PFSK-1 (cell line): ENCODE data around the gene PARD3B.

Source experiments
- FOXP2 ChIP-seq: optimal IDR thresholded peaks from 2 replicates; pipeline ENCODE3; 2011; ENCODE audit warnings: borderline replicate concordance, control low read depth, inconsistent platforms; ENCODE audit not compliant: insufficient read depth; ENCODE audit errors: extremely low read length, extremely low read depth
- POLR2AphosphoS5 ChIP-seq: IDR thresholded peaks from 2 replicates; pipeline ENCODE4 v1.6.1; 2012; ENCODE audit warnings: low read depth, mild to moderate bottlenecking, control low read depth, low read length, moderate library complexity
- REST ChIP-seq, 2 experiments: IDR thresholded peaks; 2 replicates each; pipeline versions ENCODE4 v1.6.1 to v1.8.0; 2011 to 2012; ENCODE audit warnings: low read depth in 2 of 2, low read length in 2 of 2, control low read depth in 1 of 2, inconsistent platforms in 1 of 2, mild to moderate bottlenecking in 1 of 2, moderate library complexity in 1 of 2; ENCODE audit not compliant: insufficient read depth in 1 of 2
- SIN3A ChIP-seq: IDR thresholded peaks from 2 replicates; pipeline ENCODE4 v1.6.1; 2012; ENCODE audit warnings: mild to moderate bottlenecking, low read length, moderate library complexity, borderline replicate concordance; ENCODE audit not compliant: insufficient read depth
- TAF1 ChIP-seq: IDR thresholded peaks from 2 replicates; pipeline ENCODE4 v1.6.1; 2012; ENCODE audit warnings: low read length, control low read depth, borderline replicate concordance; ENCODE audit not compliant: insufficient read depth

PARD3B gene

GRCh38 chr2:204571911-204572310, 26.6 kb downstream of the PARD3B start:
- TF ChIP-seq SIN3A: no peak
- no peak for TF ChIP-seq FOXP2
- no peak for TF ChIP-seq TAF1
- no peak for TF ChIP-seq POLR2AphosphoS5
- no peak for TF ChIP-seq REST (IDR thresholded peaks at IDR 0.05; ENCODE audit: insufficient read depth in 1 of 2, low read depth in 2 of 2, low read length in 2 of 2)

- no peak for TF ChIP-seq REST (IDR thresholded peaks at IDR 0.05; ENCODE audit: insufficient read depth in 1 of 2, low read depth in 2 of 2, low read length in 2 of 2)
- TF ChIP-seq FOXP2: no peak
- no peak for TF ChIP-seq TAF1
- TF ChIP-seq POLR2AphosphoS5: no peak
- no peak for TF ChIP-seq SIN3A
These were observed 27.9 kb downstream of the PARD3B start for GRCh38 chr2:204573221-204573620.

- TF ChIP-seq FOXP2 (no peak), SIN3A (no peak), TAF1 (no peak), REST (IDR thresholded peaks at IDR 0.05; ENCODE audit: insufficient read depth in 1 of 2, low read depth in 2 of 2, low read length in 2 of 2) (no peak), POLR2AphosphoS5 (no peak)
These were observed 29.2 kb downstream of the PARD3B start for GRCh38 chr2:204574486-204574885.

- TF ChIP-seq TAF1 (no peak), FOXP2 (no peak), POLR2AphosphoS5 (no peak), REST (IDR thresholded peaks at IDR 0.05; ENCODE audit: insufficient read depth in 1 of 2, low read depth in 2 of 2, low read length in 2 of 2) (no peak), SIN3A (no peak)
These were observed 30.2 kb downstream of the PARD3B start for GRCh38 chr2:204575463-204575862.

- TF ChIP-seq POLR2AphosphoS5: no peak
- no peak for TF ChIP-seq SIN3A
- no peak for TF ChIP-seq FOXP2
- TF ChIP-seq TAF1: no peak
- no peak for TF ChIP-seq REST (IDR thresholded peaks at IDR 0.05; ENCODE audit: insufficient read depth in 1 of 2, low read depth in 2 of 2, low read length in 2 of 2)
These were observed 31.2 kb downstream of the PARD3B start for GRCh38 chr2:204576362-204576979.
